Keratinocyte (primary cell): ENCODE measurements around the gene ZNF665. TPM values are rescaled to one million over a fixed set of nuclear protein-coding genes. Genes with fewer than 3 reads are reported as not detected.

Experiments
- DNase-seq: peaks from one replicate; pipeline ENCODE4 v3.0.0-alpha.2; 2011; ENCODE audit warnings: low read depth, missing footprints, low spot score
- FAIRE-seq: peaks from 2 replicates; lab custom pipeline; 2011; peaks lifted over from hg19 to GRCh38; lab: Jason Lieb, UNC
- H2AFZ ChIP-seq: 2 replicates; pipeline ENCODE4 v1.6.0; 2012; ENCODE audit warnings: low read length, control low read depth, inconsistent platforms; ENCODE audit not compliant: control insufficient read depth
- H3K27ac ChIP-seq: 2 replicates; pipeline ENCODE4 v1.5.1; 2011; ENCODE audit warnings: low read length; ENCODE audit not compliant: control insufficient read depth, insufficient read depth
- H3K27me3 ChIP-seq: 3 replicates; pipeline ENCODE4 v1.6.0; 2011; ENCODE audit warnings: low read length; ENCODE audit not compliant: control insufficient read depth, insufficient read depth; ENCODE audit errors: extremely low read depth
- H3K36me3 ChIP-seq, 2 experiments: 2 replicates in 1 of 2; 3 replicates in 1 of 2; pipeline ENCODE4 v1.5.1; 2011; ENCODE audit warnings: low read length in 2 of 2, mild to moderate bottlenecking in 1 of 2; ENCODE audit not compliant: control insufficient read depth in 2 of 2, insufficient read depth in 2 of 2; ENCODE audit errors: extremely low read depth in 1 of 2
- H3K4me1 ChIP-seq: 3 replicates; pipeline ENCODE4 v1.5.1; 2011; ENCODE audit warnings: low read length; ENCODE audit not compliant: control insufficient read depth, insufficient read depth; ENCODE audit errors: extremely low read depth
- H3K4me2 ChIP-seq: 3 replicates; pipeline ENCODE4 v1.6.0; 2011; ENCODE audit warnings: low read depth, low read length; ENCODE audit not compliant: control insufficient read depth, insufficient read depth; ENCODE audit errors: extremely low read depth
- H3K4me3 ChIP-seq, 3 experiments: fragments of 200-600 bp in 1 of 3; sonication (generic) in 1 of 3; 2 replicates in 2 of 3; 3 replicates in 1 of 3; pipeline ENCODE4 v1.5.1; 2011 to 2016; ENCODE audit warnings: low read length in 3 of 3, mild to moderate bottlenecking in 3 of 3, control low read depth in 2 of 3, inconsistent platforms in 1 of 3, low read depth in 1 of 3, mixed read lengths in 1 of 3, mixed run types in 1 of 3, moderate library complexity in 1 of 3; ENCODE audit not compliant: control insufficient read depth in 2 of 3, insufficient read depth in 2 of 3; ENCODE audit errors: extremely low read depth in 1 of 3
- H3K79me2 ChIP-seq: 2 replicates; pipeline ENCODE4 v1.6.0; 2012; ENCODE audit warnings: low read length; ENCODE audit not compliant: control insufficient read depth, insufficient read depth
- H3K9ac ChIP-seq: 3 replicates; pipeline ENCODE4 v1.6.0; 2011; ENCODE audit warnings: low read length; ENCODE audit not compliant: control insufficient read depth, insufficient read depth; ENCODE audit errors: extremely low read depth
- H3K9me1 ChIP-seq: 3 replicates; pipeline ENCODE4 v1.6.0; 2011; ENCODE audit warnings: low read length; ENCODE audit not compliant: control insufficient read depth, insufficient read depth; ENCODE audit errors: extremely low read depth
- H3K9me3 ChIP-seq: 2 replicates; pipeline ENCODE4 v1.5.1; 2012; ENCODE audit warnings: low read depth, low read length; ENCODE audit not compliant: control insufficient read depth
- H4K20me1 ChIP-seq: 3 replicates; pipeline ENCODE4 v1.6.0; 2011; ENCODE audit warnings: low read length; ENCODE audit not compliant: control insufficient read depth, insufficient read depth; ENCODE audit errors: extremely low read depth
- CTCF ChIP-seq, 3 experiments: IDR thresholded peaks in 1 of 3; conservative IDR thresholded peaks in 1 of 3; optimal IDR thresholded peaks in 1 of 3; 2 replicates in 2 of 3; 3 replicates in 1 of 3; pipeline versions ENCODE3 to v1.5.1; 2011; ENCODE audit warnings: low read length in 3 of 3, mild to moderate bottlenecking in 3 of 3, moderate library complexity in 2 of 3, control low read depth in 1 of 3, inconsistent platforms in 1 of 3; ENCODE audit not compliant: insufficient read depth in 2 of 3; ENCODE audit errors: extremely low read depth in 1 of 3
- EZH2 ChIP-seq: IDR thresholded peaks from one replicate; pipeline ENCODE4 v1.6.1; 2012; ENCODE audit warnings: inconsistent platforms, mild to moderate bottlenecking, low read length, moderate library complexity
- dilution Hi-C: fragments of 300-500 bp; cut with MboI; formaldehyde crosslinking; loops from one replicate; pipeline ENCODE4 v1.7.0; 2020; ENCODE audit warnings: low sequenced_read_pairs; ENCODE audit not compliant: extremely low pct_ligation_motif_present
- polyA plus RNA-seq, 5 experiments: library from polyadenylated mRNA; depleted of rRNA in 3 of 5; stranded (reverse) in 3 of 5; stranded (forward) in 1 of 5; unstranded in 1 of 5; fragments of >200 nt; gene quantifications; 1 replicate in 1 of 5; 2 replicates in 3 of 5; 3 replicates in 1 of 5; pipeline versions ENCODE4 v1.2.1 to v1.2.3, GENCODE V29; 2011 to 2012; ENCODE audit warnings: missing spikeins in 2 of 5, low read depth in 1 of 5, low replicate concordance in 1 of 5

The ZNF665 gene
- polyA plus RNA-seq, 1 donor (not counting 4 experiments of a cell fraction or from before 2014, with no cell fraction given) = 2.7 TPM

DNA sequence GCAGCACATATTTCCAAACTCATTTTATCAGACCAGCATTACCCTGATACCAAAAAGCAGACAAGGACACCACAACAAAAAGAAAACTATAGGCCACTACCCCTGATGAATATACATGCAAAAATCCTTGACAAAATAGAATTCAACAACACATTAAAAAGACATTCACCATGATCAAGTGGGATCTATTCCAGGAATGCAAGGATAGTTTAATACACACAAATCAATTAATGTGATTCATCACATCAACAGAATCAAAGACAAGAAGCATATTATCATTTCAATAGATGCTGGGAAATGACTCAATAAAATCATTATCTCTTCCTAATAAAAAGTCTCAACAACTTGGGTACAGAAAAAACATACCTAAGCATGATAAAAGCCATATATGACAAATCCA, 45.5 kb downstream of the ZNF665 start:
- Histone ChIP-seq H3K4me1 (no peaks in the 10 kb centered on the region), H3K4me2 (no peak overlapping the region), H3K27ac (no peak overlapping the region), H3K9me3 (peaks cover 14% of the 10 kb centered on the region), H3K9me1 (no peaks in the 10 kb centered on the region), H3K4me3 (no peak overlapping the region), H2AFZ (no peak overlapping the region), H4K20me1 (no peaks in the 10 kb centered on the region), H3K27me3 (no peaks in the 10 kb centered on the region), H3K79me2 (no peaks in the 10 kb centered on the region), H3K36me3 (peaks cover 0 to 4% of the 10 kb centered on the region in 2 experiments), H3K9ac (no peak overlapping the region)
- no peak for DNase-seq
- FAIRE-seq = no peak
- dilution Hi-C loops = no loop called here
- TF ChIP-seq CTCF (optimal IDR thresholded peaks at IDR 0.05 in 1 of 3, IDR thresholded peaks at IDR 0.05 in 1 of 3, conservative IDR thresholded peaks at IDR 0.05 in 1 of 3; ENCODE audit: extremely low read depth in 1 of 3, insufficient read depth in 2 of 3, low read length in 3 of 3) (no peak), EZH2 (no peak)

DNA sequence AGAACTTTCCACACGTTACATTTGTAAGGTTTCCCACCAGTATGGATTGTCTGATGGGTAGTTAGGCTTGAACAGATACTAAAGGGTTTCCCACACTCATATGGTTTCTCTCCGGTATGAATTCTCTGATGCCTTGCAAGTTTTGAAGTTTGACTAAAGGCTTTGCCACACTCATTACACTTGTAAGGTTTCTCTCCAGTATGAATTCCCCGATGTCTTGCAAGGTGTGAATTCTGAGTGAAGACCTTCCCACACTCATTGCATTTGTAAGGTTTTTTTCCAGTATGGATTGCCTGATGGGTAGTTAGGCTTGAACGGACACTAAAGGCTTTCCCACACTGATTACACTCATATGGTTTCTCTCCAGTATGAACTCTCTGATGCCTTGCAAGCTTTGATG, 52.8 kb downstream of the ZNF665 start:
- dilution Hi-C loops = no loop called here
- H3K4me3 ChIP-seq = no peak overlapping the region
- H3K27me3 ChIP-seq = no peaks in the 10 kb centered on the region
- H2AFZ ChIP-seq = no peak overlapping the region
- FAIRE-seq = no peak
- H3K9me3 ChIP-seq = peaks cover 26% of the 10 kb centered on the region
- TF ChIP-seq CTCF (optimal IDR thresholded peaks at IDR 0.05 in 1 of 3, IDR thresholded peaks at IDR 0.05 in 1 of 3, conservative IDR thresholded peaks at IDR 0.05 in 1 of 3; ENCODE audit: extremely low read depth in 1 of 3, insufficient read depth in 2 of 3, low read length in 3 of 3) = no peak
- no peak overlapping the region for H3K4me2 ChIP-seq
- H3K79me2 ChIP-seq = no peaks in the 10 kb centered on the region
- no peaks in the 10 kb centered on the region for H4K20me1 ChIP-seq
- no peak overlapping the region for H3K9ac ChIP-seq
- H3K27ac ChIP-seq = no peak overlapping the region
- no peak for DNase-seq
- peaks cover 0 to 10% of the 10 kb centered on the region in 2 experiments for H3K36me3 ChIP-seq
- H3K9me1 ChIP-seq = no peaks in the 10 kb centered on the region
- no peaks in the 10 kb centered on the region for H3K4me1 ChIP-seq
